SKM-1 treated with dmso at 0.1 percent for 144 hours (cell line): ENCODE data around the gene KIAA1217.
A peak's percentile ranks its signal among the peaks of the same experiment; 100 is the strongest.

Experiments
- DNase-seq: peaks from one replicate; lab custom pipeline; 2025; ENCODE audit not compliant: unreplicated experiment; lab: John Stamatoyannopoulos, UW

KIAA1217 gene

GRCh38 chr10:24358022-24358421 is 149.1 kb downstream of the KIAA1217 start:
- DNase-seq: no peak

- DNase-seq: no peak
Measured at GRCh38 chr10:24360282-24361127, 151.6 kb downstream of the KIAA1217 start.

GRCh38 chr10:24363070-24363469 is 154.1 kb downstream of the KIAA1217 start:
- no peak for DNase-seq

GRCh38 chr10:24367688-24368087 is 158.8 kb downstream of the KIAA1217 start:
- no peak for DNase-seq

- no peak for DNase-seq
Measured at GRCh38 chr10:24370877-24371276, 161.9 kb downstream of the KIAA1217 start.

- DNase-seq: no peak
Measured at GRCh38 chr10:24371396-24371795, 162.5 kb downstream of the KIAA1217 start.

GRCh38 chr10:24374134-24374915 is 165.4 kb downstream of the KIAA1217 start:
- DNase-seq: no peak

GRCh38 chr10:24375510-24375909 is 166.6 kb downstream of the KIAA1217 start:
- DNase-seq: no peak

- DNase-seq: no peak
Measured at GRCh38 chr10:24376731-24377130, 167.8 kb downstream of the KIAA1217 start.

GRCh38 chr10:24378126-24378920 is 169.4 kb downstream of the KIAA1217 start:
- no peak for DNase-seq

- DNase-seq: no peak
Measured at GRCh38 chr10:24381235-24382010, 172.5 kb downstream of the KIAA1217 start.

- no peak for DNase-seq
Measured at GRCh38 chr10:24382045-24382444, 173.1 kb downstream of the KIAA1217 start.

GRCh38 chr10:24382596-24382978 is 173.6 kb downstream of the KIAA1217 start:
- DNase-seq: no peak

- no peak for DNase-seq
Measured at GRCh38 chr10:24382979-24383663, 174.2 kb downstream of the KIAA1217 start.

- peak; percentile 57 for DNase-seq
Measured at GRCh38 chr10:24383681-24384106, 174.8 kb downstream of the KIAA1217 start.

- no peak for DNase-seq
Measured at GRCh38 chr10:24384954-24385353, 176.0 kb downstream of the KIAA1217 start.

GRCh38 chr10:24385776-24386175 is 176.8 kb downstream of the KIAA1217 start:
- DNase-seq: no peak

- no peak for DNase-seq
Measured at GRCh38 chr10:24390146-24390700, 181.3 kb downstream of the KIAA1217 start.

GRCh38 chr10:24390746-24391145 is 181.8 kb downstream of the KIAA1217 start:
- DNase-seq: no peak

- no peak for DNase-seq
Measured at GRCh38 chr10:24393201-24393600, 184.3 kb downstream of the KIAA1217 start.
